ENCODE measurements around the gene TOR1A.

The TOR1A gene

GRCh38 chr9:129828051-129828450, 4.1 kb upstream of the TOR1A start:
- no peak overlapping the region for H2AFZ ChIP-seq (ENCODE audit: low read depth)
- no peaks in the 10 kb centered on the region for H3K4me1 ChIP-seq (ENCODE audit: low read depth, poor library complexity, severe bottlenecking)
- TF ChIP-seq CTCF (conservative IDR thresholded peaks at IDR 0.05; ENCODE audit: low read depth, low read length), result no peak
- H3K27ac ChIP-seq, result no peak overlapping the region
- H3K9ac ChIP-seq, result no peak overlapping the region
- H3K4me2 ChIP-seq, result no peak overlapping the region
- H3K27me3 ChIP-seq (ENCODE audit: insufficient read depth, low read depth), result no peaks in the 10 kb centered on the region
- H3K36me3 ChIP-seq (ENCODE audit: insufficient read depth), result no peaks in the 10 kb centered on the region; the same call in 1 of the 2 replicates
- H4K20me1 ChIP-seq (ENCODE audit: insufficient read depth), result no peaks in the 10 kb centered on the region
- H3K79me2 ChIP-seq (ENCODE audit: insufficient read depth, low read depth), result peaks cover 2% of the 10 kb centered on the region; the same call in 1 of the 2 replicates
- H3K4me3 ChIP-seq (IDR thresholded peaks at IDR 0.05; ENCODE audit: insufficient read depth, low read depth, low read length), result no peak overlapping the region

- H3K27ac ChIP-seq, result no peak overlapping the region
These were observed 2.8 kb upstream of the TOR1A start for GRCh38 chr9:129826759-129827158.

GRCh38 chr9:129826344-129826743, 2.4 kb upstream of the TOR1A start:
- Histone ChIP-seq H2AFZ (ENCODE audit: low read depth) (no peak overlapping the region), H3K27ac (no peak overlapping the region), H3K4me3 (IDR thresholded peaks at IDR 0.05; ENCODE audit: insufficient read depth, low read depth, low read length) (no peak overlapping the region), H3K27me3 (ENCODE audit: insufficient read depth, low read depth) (no peaks in the 10 kb centered on the region), H3K36me3 (ENCODE audit: insufficient read depth) (0 out of 2 replicates have a peak, but pooled peaks cover under 1% of the 10 kb centered on the region), H4K20me1 (ENCODE audit: insufficient read depth) (no peaks in the 10 kb centered on the region), H3K4me1 (ENCODE audit: low read depth, poor library complexity, severe bottlenecking) (peaks cover 3% of the 10 kb centered on the region), H3K9ac (no peak overlapping the region), H3K79me2 (ENCODE audit: insufficient read depth, low read depth) (peaks cover 10% of the 10 kb centered on the region), H3K4me2 (no peak overlapping the region)
- TF ChIP-seq CTCF (conservative IDR thresholded peaks at IDR 0.05; ENCODE audit: low read depth, low read length), result no peak

More at GRCh38 chr9:129826759-129827158, 2.8 kb upstream of the TOR1A start:
- Histone ChIP-seq H3K9ac (no peak overlapping the region), H3K4me3 (IDR thresholded peaks at IDR 0.05; ENCODE audit: insufficient read depth, low read depth, low read length) (no peak overlapping the region), H3K36me3 (ENCODE audit: insufficient read depth) (no peaks in the 10 kb centered on the region), H2AFZ (ENCODE audit: low read depth) (no peak overlapping the region), H4K20me1 (ENCODE audit: insufficient read depth) (no peaks in the 10 kb centered on the region), H3K4me1 (ENCODE audit: low read depth, poor library complexity, severe bottlenecking) (peaks cover 3% of the 10 kb centered on the region), H3K27me3 (ENCODE audit: insufficient read depth, low read depth) (no peaks in the 10 kb centered on the region), H3K4me2 (no peak overlapping the region), H3K79me2 (ENCODE audit: insufficient read depth, low read depth) (peaks cover 10% of the 10 kb centered on the region)
- TF ChIP-seq CTCF (conservative IDR thresholded peaks at IDR 0.05; ENCODE audit: low read depth, low read length), result no peak

- Histone ChIP-seq H2AFZ (ENCODE audit: low read depth) (peak overlapping the region; percentile 66), H3K27ac (peak overlapping the region; percentile 43), H4K20me1 (ENCODE audit: insufficient read depth) (no peaks in the 10 kb centered on the region), H3K36me3 (ENCODE audit: insufficient read depth) (0 out of 2 replicates have a peak, but pooled peaks cover 3% of the 10 kb centered on the region), H3K79me2 (ENCODE audit: insufficient read depth, low read depth) (peaks cover 10% of the 10 kb centered on the region), H3K9ac (peak overlapping the region; percentile 82), H3K4me1 (ENCODE audit: low read depth, poor library complexity, severe bottlenecking) (peaks cover 3% of the 10 kb centered on the region), H3K4me3 (IDR thresholded peaks at IDR 0.05; ENCODE audit: insufficient read depth, low read depth, low read length) (no peak overlapping the region), H3K4me2 (peak overlapping the region; percentile 32; the same call in 1 of the 2 replicates), H3K27me3 (ENCODE audit: insufficient read depth, low read depth) (no peaks in the 10 kb centered on the region)
- no peak for TF ChIP-seq CTCF (conservative IDR thresholded peaks at IDR 0.05; ENCODE audit: low read depth, low read length)
These were observed 398 bp downstream of the TOR1A start for GRCh38 chr9:129823542-129823934.
